Keratinocyte (primary cell): Measurements from ENCODE around the gene AIG1.

Experiments used
- CTCF ChIP-seq, 3 experiments: IDR thresholded peaks in 1 of 3; conservative IDR thresholded peaks in 1 of 3; optimal IDR thresholded peaks in 1 of 3; 2 replicates in 2 of 3; 3 replicates in 1 of 3; pipeline versions ENCODE3 to v1.5.1; 2011; ENCODE audit warnings: low read length in 3 of 3, mild to moderate bottlenecking in 3 of 3, moderate library complexity in 2 of 3, control low read depth in 1 of 3, inconsistent platforms in 1 of 3; ENCODE audit not compliant: insufficient read depth in 2 of 3; ENCODE audit errors: extremely low read depth in 1 of 3
- EZH2 ChIP-seq: IDR thresholded peaks from one replicate; pipeline ENCODE4 v1.6.1; 2012; ENCODE audit warnings: inconsistent platforms, mild to moderate bottlenecking, low read length, moderate library complexity

GRCh38 chr6:143264986-143265764 is 204.5 kb downstream of the AIG1 start:
- TF ChIP-seq CTCF (optimal IDR thresholded peaks at IDR 0.05 in 1 of 3, IDR thresholded peaks at IDR 0.05 in 1 of 3, conservative IDR thresholded peaks at IDR 0.05 in 1 of 3; ENCODE audit: extremely low read depth in 1 of 3, insufficient read depth in 2 of 3, low read length in 3 of 3) (no peak), EZH2 (no peak)
